ENCODE data around the gene BEST3. TPM values are rescaled to one million over a fixed set of nuclear protein-coding genes. Genes with fewer than 3 reads are reported as not detected.
A peak's percentile ranks its signal among the peaks of the same experiment; 100 is the strongest.
"Not testable (repeated sequence)": the region's sequence is repeated elsewhere in the genome, so short reads cannot be mapped to it uniquely, and the experiment has no call there.

The BEST3 gene
- total RNA-seq, 6 experiments from 2014 or later: not detected

- Histone ChIP-seq H3K4me1 (no peaks in the 10 kb centered on the region), H3K27me3 (no peaks in the 10 kb centered on the region), H3K4me3 (no peak within 1 kb of the TSS), H3K27ac (no peak within 1 kb of the TSS), H3K36me3 (no peaks in the 10 kb centered on the region), H3K9me3 (no peaks in the 10 kb centered on the region)
- DNase-seq: no peak
- ATAC-seq: no peak
- 50% methylated on average over 2 of the region's 11 CpGs for WGBS (ENCODE audit: insufficient coverage, low coverage, low lambda C conversion rate, missing lambda C conversion rate)
- TF ChIP-seq, protein P1, sequence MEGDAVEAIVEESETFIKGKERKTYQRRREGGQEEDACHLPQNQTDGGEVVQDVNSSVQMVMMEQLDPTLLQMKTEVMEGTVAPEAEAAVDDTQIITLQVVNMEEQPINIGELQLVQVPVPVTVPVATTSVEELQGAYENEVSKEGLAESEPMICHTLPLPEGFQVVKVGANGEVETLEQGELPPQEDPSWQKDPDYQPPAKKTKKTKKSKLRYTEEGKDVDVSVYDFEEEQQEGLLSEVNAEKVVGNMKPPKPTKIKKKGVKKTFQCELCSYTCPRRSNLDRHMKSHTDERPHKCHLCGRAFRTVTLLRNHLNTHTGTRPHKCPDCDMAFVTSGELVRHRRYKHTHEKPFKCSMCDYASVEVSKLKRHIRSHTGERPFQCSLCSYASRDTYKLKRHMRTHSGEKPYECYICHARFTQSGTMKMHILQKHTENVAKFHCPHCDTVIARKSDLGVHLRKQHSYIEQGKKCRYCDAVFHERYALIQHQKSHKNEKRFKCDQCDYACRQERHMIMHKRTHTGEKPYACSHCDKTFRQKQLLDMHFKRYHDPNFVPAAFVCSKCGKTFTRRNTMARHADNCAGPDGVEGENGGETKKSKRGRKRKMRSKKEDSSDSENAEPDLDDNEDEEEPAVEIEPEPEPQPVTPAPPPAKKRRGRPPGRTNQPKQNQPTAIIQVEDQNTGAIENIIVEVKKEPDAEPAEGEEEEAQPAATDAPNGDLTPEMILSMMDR (IDR thresholded peaks at IDR 0.05): no peak
- no peak for TF ChIP-seq POLR2A (IDR thresholded peaks at IDR 0.05)
- intact Hi-C loops (cut with DNase I): no loop called here
These were observed 88.4 kb downstream of the BEST3 start, which contains the start of gene LRRC10 for GRCh38 chr12:69610729-69611128. TSS of gene LRRC10 (minus strand) at chr12:69610907. CDS start at chr12:69610838, 69 bp downstream.

DNA sequence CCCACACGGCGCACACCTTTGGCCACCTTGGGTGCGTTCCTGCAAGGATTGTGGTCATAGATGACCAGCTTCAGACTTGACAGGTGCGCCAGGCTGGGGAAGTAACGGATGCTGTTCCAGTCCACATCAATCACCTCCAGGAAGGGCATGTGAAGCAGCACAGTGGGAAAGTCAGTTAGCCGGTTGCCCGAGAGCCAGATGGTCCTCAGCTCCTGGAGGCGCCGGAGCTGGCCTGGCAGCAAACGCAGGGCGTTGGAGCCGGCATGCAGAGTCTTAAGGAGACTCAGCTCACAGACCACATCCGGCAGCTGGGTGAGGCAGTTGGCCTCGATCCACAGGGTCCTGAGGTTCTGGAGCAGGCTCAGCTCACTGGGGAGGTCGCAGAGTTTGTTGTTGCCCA is 89.0 kb downstream of the BEST3 start:
- 94% methylated on average over 7 of the region's 15 CpGs for WGBS (ENCODE audit: insufficient coverage, low coverage, low lambda C conversion rate, missing lambda C conversion rate)
- intact Hi-C loops (cut with DNase I): no loop called here
- no peak for TF ChIP-seq POLR2A (IDR thresholded peaks at IDR 0.05)
- TF ChIP-seq, protein P1 (IDR thresholded peaks at IDR 0.05): no peak

DNA sequence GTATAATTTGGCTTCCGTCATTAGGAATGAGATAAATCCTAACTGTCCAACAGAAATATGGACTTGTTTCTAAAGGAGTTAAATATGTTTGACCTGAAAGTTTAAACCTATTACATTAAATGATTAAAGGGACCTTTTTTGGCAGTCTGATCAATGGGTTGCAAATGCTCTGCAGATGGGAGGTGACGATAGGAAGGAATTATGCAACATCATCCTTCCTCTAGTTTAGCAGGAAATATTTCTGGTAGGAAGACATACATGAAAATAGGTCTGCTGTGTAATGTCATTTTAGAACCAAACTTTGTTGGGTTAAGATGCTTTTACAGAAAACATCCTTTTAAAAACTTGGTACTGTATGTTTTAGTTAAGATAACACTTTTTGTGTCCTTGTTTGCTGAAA is 91.0 kb downstream of the BEST3 start:
- H3K36me3 ChIP-seq: peaks cover 0 to 5% (median 0%) of the 10 kb centered on the region in 4 donors
- no peaks in the 10 kb centered on the region for H3K9me3 ChIP-seq
- no peak for TF ChIP-seq POLR2A (IDR thresholded peaks at IDR 0.05)
- 51% methylated on average over 2 of the region's 2 CpGs for WGBS (ENCODE audit: insufficient coverage, low coverage, low lambda C conversion rate, missing lambda C conversion rate)
- ATAC-seq (peak in 1 of 4 donors; percentile 14), DNase-seq (no peak)
- intact Hi-C loops (cut with DNase I): no loop called here
- H3K4me1 ChIP-seq: no peaks in the 10 kb centered on the region
- H3K27ac ChIP-seq: no peak overlapping the region
- H3K4me3 ChIP-seq: no peak overlapping the region
- no peaks in the 10 kb centered on the region for H3K27me3 ChIP-seq

More for the DNA sequence above, 89.0 kb downstream of the BEST3 start:
- no peaks in the 10 kb centered on the region for H3K27me3 ChIP-seq
- H3K27ac ChIP-seq: no peak overlapping the region
- ATAC-seq (no peak), DNase-seq (no peak)
- no peaks in the 10 kb centered on the region for H3K9me3 ChIP-seq
- H3K4me3 ChIP-seq: no peak overlapping the region
- H3K36me3 ChIP-seq: no peaks in the 10 kb centered on the region
- H3K4me1 ChIP-seq: no peaks in the 10 kb centered on the region

GRCh38 chr12:69604275-69604674 is 94.8 kb downstream of the BEST3 start:
- ATAC-seq; intact Hi-C loops (cut with DNase I): not testable (repeated sequence)
- WGBS (ENCODE audit: insufficient coverage, low coverage, low lambda C conversion rate, missing lambda C conversion rate): 92% methylated on average over 2 of the region's 3 CpGs

More at GRCh38 chr12:69604275-69604674, 94.8 kb downstream of the BEST3 start:
- H3K9me3 ChIP-seq, DNase-seq, H3K27ac ChIP-seq, H3K27me3 ChIP-seq, H3K4me3 ChIP-seq, H3K4me1 ChIP-seq: not testable (repeated sequence)
- peaks cover 0 to 43% (median 19%) of the 10 kb centered on the region in 4 donors for H3K36me3 ChIP-seq

Other genes with a start within 250 kb of the BEST3 start
- 10 to 100 TPM; 13.8 to 27.8 (median 15.8) TPM for gene FRS2, start 228.9 kb downstream of the BEST3 start, total RNA-seq
- gene CCT2, start 113.8 kb downstream of the BEST3 start, total RNA-seq: 10 to 100 TPM; 39.8 to 81.9 (median 54.3) TPM
- not detected for gene LRRC10, start 88.4 kb downstream of the BEST3 start, total RNA-seq
- gene RAB3IP, start 39.6 kb upstream of the BEST3 start, total RNA-seq: 10 to 100 TPM; 13.8 to 16.7 (median 14.5) TPM
- gene MYRFL, start 125.9 kb upstream of the BEST3 start, total RNA-seq: under 1 TPM in 4 of 6 experiments, not detected in 2; 0.11 to 0.21 (median 0.17) TPM